ENCODE results near the gene SLC38A3. TPM values are rescaled to one million over a fixed set of nuclear protein-coding genes. Genes with fewer than 3 reads are reported as not detected.

Gene SLC38A3
- total and polyA plus RNA-seq, 2 of the 8 experiments (the other 6 are each of a cell fraction or from before 2014, with no cell fraction given): 1.2 to 3.7 TPM

GRCh38 chr3:50187750-50188149, 17.3 kb upstream of the SLC38A3 start:
- no peaks in the 10 kb centered on the region for H3K79me2 ChIP-seq (ENCODE audit: control insufficient read depth in 1 of 2, insufficient read depth in 2 of 2, low read length in 2 of 2)
- no peak overlapping the region for H2BK20ac ChIP-seq (ENCODE audit: low read length)
- no peak overlapping the region for H3K9ac ChIP-seq (replicated peaks in 1 of 4; ENCODE audit: extremely low read depth in 1 of 4, low read depth in 3 of 4, low read length in 3 of 4)
- no peak for FAIRE-seq
- POLR2A ChIA-PET (ENCODE audit: partially characterized antibody): interaction anchor here (1.1 to 11.9 kb wide), 3 partner anchors 50 to 73 kb away, joined by 4 to 128 read pairs (median 5); no protein-coding TSS in a partner anchor
- H3K36me3 ChIP-seq (ENCODE audit: control insufficient read depth in 2 of 4, insufficient read depth in 4 of 4, low read length in 3 of 4): peaks cover 6 to 37% (median 18%) of the 10 kb centered on the region in 4 experiments; a peak in 7 of 8 replicates
- H2AK5ac ChIP-seq (ENCODE audit: low read depth, low read length): no peak overlapping the region
- H3K23me2 ChIP-seq (ENCODE audit: low read depth, low read length): no peaks in the 10 kb centered on the region
- no peak overlapping the region for H3K4me3 ChIP-seq (ENCODE audit: extremely low read depth in 1 of 4, insufficient read depth in 2 of 4, low read depth in 3 of 4, low read length in 4 of 4)
- no peak overlapping the region for H2BK12ac ChIP-seq (ENCODE audit: low read depth, low read length)
- no peak for DNase-seq (ENCODE audit: low read depth in 1 of 2, low spot score in 2 of 2)
- CTCF ChIA-PET (ENCODE audit: partially characterized antibody): interaction anchor here (0.7 to 19.7 kb wide), 9 partner anchors 13 to 97 kb away, joined by 3 to 1138 read pairs (median 4); partner anchors contain the start of gene SLC38A3
- no peak overlapping the region for H3K18ac ChIP-seq (ENCODE audit: extremely low read depth, low read length)
- H3K9me3 ChIP-seq (ENCODE audit: insufficient read depth in 2 of 2, low read depth in 1 of 2, low read length in 1 of 2): no peaks in the 10 kb centered on the region
- H3K14ac ChIP-seq (ENCODE audit: insufficient read length): no peak overlapping the region
- H3K4ac ChIP-seq (replicated peaks; ENCODE audit: insufficient read length, low read depth, low read length): no peak overlapping the region
- H3K23ac ChIP-seq (ENCODE audit: insufficient read length): no peak overlapping the region
- no peak overlapping the region for H4K8ac ChIP-seq (ENCODE audit: extremely low read depth, insufficient read depth, low read length)
- H3K27me3 ChIP-seq (replicated peaks in 1 of 4; ENCODE audit: control insufficient read depth in 3 of 4, extremely low read depth in 1 of 4, insufficient read depth in 3 of 4, low read length in 3 of 4): no peaks in the 10 kb centered on the region
- TF ChIP-seq SUZ12 (IDR thresholded peaks at IDR 0.05; ENCODE audit: low read length) (no peak), MAFK (IDR thresholded peaks at IDR 0.05; ENCODE audit: low read depth, low read length) (no peak), BACH1 (IDR thresholded peaks at IDR 0.05; ENCODE audit: low read length) (no peak), BCL11A (IDR thresholded peaks at IDR 0.05; ENCODE audit: low read depth in 2 of 2, low read length in 2 of 2) (no peak), BRCA1 (IDR thresholded peaks at IDR 0.05; ENCODE audit: low read depth, low read length) (no peak), SIN3A (conservative IDR thresholded peaks at IDR 0.05 in 1 of 2, IDR thresholded peaks at IDR 0.05 in 1 of 2; ENCODE audit: low read depth in 1 of 2, low read length in 2 of 2) (no peak)
- no peak overlapping the region for H3K56ac ChIP-seq (replicated peaks; ENCODE audit: insufficient read length, low read depth, low read length)
- no peak overlapping the region for H2BK120ac ChIP-seq (replicated peaks; ENCODE audit: low read depth, low read length)
- H4K5ac ChIP-seq (ENCODE audit: insufficient read length, low read depth, low read length): no peak overlapping the region
- no peak overlapping the region for H2BK15ac ChIP-seq (ENCODE audit: low read length)
- no peak overlapping the region for H2BK5ac ChIP-seq (ENCODE audit: low read depth, low read length)
- H3K4me2 ChIP-seq (ENCODE audit: insufficient read depth in 1 of 2, low read depth in 2 of 2, low read length in 2 of 2): no peak overlapping the region
- 95% methylated on average over 16 of the region's 19 CpGs; no CpG with 5 or more reads in 1 of the 2 experiments for WGBS, 2 experiments (ENCODE audit: extremely low coverage in 1 of 2, insufficient coverage in 1 of 2, insufficient read length in 1 of 2, insufficient replicate concordance in 2 of 2, low coverage in 1 of 2, low lambda C conversion rate in 2 of 2, missing lambda C conversion rate in 1 of 2)
- H4K20me1 ChIP-seq (replicated peaks in 1 of 2; ENCODE audit: control insufficient read depth in 1 of 2, insufficient read depth in 2 of 2, low read length in 2 of 2): peaks cover 0 to 10% of the 10 kb centered on the region in 2 experiments
- no peaks in the 10 kb centered on the region for H3K4me1 ChIP-seq (replicated peaks in 1 of 4; ENCODE audit: control insufficient read depth in 3 of 4, insufficient read depth in 4 of 4, low read length in 3 of 4)
- no peaks in the 10 kb centered on the region for H3K79me1 ChIP-seq (ENCODE audit: low read depth, low read length)
- H2AFZ ChIP-seq (ENCODE audit: low read length): no peak overlapping the region
- no peak overlapping the region for H4K91ac ChIP-seq (replicated peaks; ENCODE audit: insufficient read length, low read length)
- no peak overlapping the region for H3K27ac ChIP-seq (ENCODE audit: low read depth, low read length)

All from H1 (cell line).